B cell (primary cell): ENCODE data around the gene RAB31. TPM values are rescaled to one million over a fixed set of nuclear protein-coding genes. Genes with fewer than 3 reads are reported as not detected.

Source experiments
- ATAC-seq: fragments of 200-7000 bp; cut with Tn5 transposase; one replicate; pipeline ENCODE4 v1.10.0; 2021; ENCODE audit warnings: low read depth, mild to moderate bottlenecking, moderate number of reproducible peaks, moderate library complexity
- CTCF ChIA-PET: fragments of 350-600 bp; sonication (Branson Sonifier 250); formaldehyde crosslinking; loops from one replicate; lab custom pipeline; 2021; ENCODE audit warnings: antibody characterized with exemption, inconsistent platforms; lab: Charles Lee
- POLR2A ChIA-PET: fragments of 350-600 bp; sonication (Branson Sonifier 250); formaldehyde crosslinking; loops from one replicate; lab custom pipeline; 2021; ENCODE audit warnings: antibody characterized with exemption; lab: Charles Lee
- DNase-seq: peaks from one replicate; pipeline ENCODE4 v3.0.0; 2013
- H2AFZ ChIP-seq: 2 replicates; pipeline ENCODE4 v1.6.1; 2012; ENCODE audit warnings: mild to moderate bottlenecking, low read depth, low read length; ENCODE audit not compliant: insufficient read depth, poor library complexity, severe bottlenecking
- H3K27ac ChIP-seq, 2 donors: 1 replicate in 1 of 2; 2 replicates in 1 of 2; pipeline ENCODE4 v1.5.1; 2012 to 2013; ENCODE audit warnings: low read length in 2 of 2, mild to moderate bottlenecking in 2 of 2, moderate library complexity in 1 of 2
- H3K27me3 ChIP-seq, 4 experiments: fragments of 200-600 bp in 1 of 4; sonication (generic) in 1 of 4; replicated peaks in 1 of 4; 1 replicate in 2 of 4; 2 replicates in 2 of 4; pipeline versions ENCODE4 v1.6.1 to v1.7.0; 2013 to 2016; ENCODE audit warnings: low read length in 3 of 4, mild to moderate bottlenecking in 2 of 4, mixed read lengths in 1 of 4, moderate library complexity in 1 of 4; ENCODE audit not compliant: insufficient read depth in 4 of 4, control insufficient read depth in 3 of 4; ENCODE audit errors: control extremely low read depth in 1 of 4
- H3K36me3 ChIP-seq, 2 experiments: replicated peaks in 1 of 2; 1 replicate in 1 of 2; 2 replicates in 1 of 2; pipeline versions ENCODE4 v1.6.1 to v1.7.1; 2013; ENCODE audit warnings: low read length in 1 of 2; ENCODE audit not compliant: insufficient read depth in 2 of 2, control insufficient read depth in 1 of 2; ENCODE audit errors: control extremely low read depth in 1 of 2, extremely low read depth in 1 of 2
- H3K4me1 ChIP-seq, 2 donors: fragments of 200-600 bp in 1 of 2; sonication (generic) in 1 of 2; 1 replicate in 1 of 2; 2 replicates in 1 of 2; pipeline versions ENCODE4 v1.5.1 to v1.6.1; 2013 to 2017; ENCODE audit warnings: low read length in 2 of 2; ENCODE audit not compliant: control insufficient read depth in 2 of 2, insufficient read depth in 2 of 2
- H3K4me2 ChIP-seq: replicated peaks from 2 replicates; pipeline ENCODE3; 2012; ENCODE audit warnings: mild to moderate bottlenecking, low read depth, low read length; ENCODE audit not compliant: poor library complexity, severe bottlenecking
- H3K4me3 ChIP-seq, 5 experiments: fragments of 200-600 bp in 1 of 5; sonication (generic) in 1 of 5; 1 replicate in 3 of 5; 2 replicates in 2 of 5; pipeline versions ENCODE4 v1.5.1 to v1.7.0; 2011 to 2016; ENCODE audit warnings: low read length in 4 of 5, mild to moderate bottlenecking in 4 of 5, low read depth in 2 of 5, control low read depth in 1 of 5, moderate library complexity in 1 of 5; ENCODE audit not compliant: insufficient read depth in 1 of 5; ENCODE audit errors: control extremely low read depth in 1 of 5, extremely low read depth in 1 of 5
- H3K79me2 ChIP-seq: fragments of 200-600 bp; sonication (generic); one replicate; pipeline ENCODE4 v1.6.0; 2016; ENCODE audit warnings: low read length; ENCODE audit not compliant: control insufficient read depth, insufficient read depth
- H3K9ac ChIP-seq: fragments of 200-600 bp; sonication (generic); 2 replicates; pipeline ENCODE4 v1.6.1; 2017; ENCODE audit warnings: mild to moderate bottlenecking, low read length, moderate library complexity
- H3K9me3 ChIP-seq, 3 donors: one replicate each; pipeline versions ENCODE4 v1.6.1 to v1.7.1; 2013; ENCODE audit warnings: low read length in 2 of 3; ENCODE audit not compliant: control insufficient read depth in 2 of 3, insufficient read depth in 1 of 3; ENCODE audit errors: control extremely low read depth in 1 of 3
- H4K20me1 ChIP-seq: 2 replicates; pipeline ENCODE4 v1.6.0; 2012; ENCODE audit warnings: mild to moderate bottlenecking, low read length; ENCODE audit not compliant: insufficient read depth, control insufficient read depth, poor library complexity, severe bottlenecking
- H3K27ac Mint-ChIP-seq: one replicate; pipeline ENCODE4 v1.8.0; 2021; ENCODE audit warnings: mixed read lengths
- H3K27me3 Mint-ChIP-seq: one replicate; pipeline ENCODE4 v1.8.0; 2021; ENCODE audit warnings: mixed read lengths
- H3K4me1 Mint-ChIP-seq: one replicate; pipeline ENCODE4 v1.8.0; 2021; ENCODE audit warnings: mixed read lengths
- H3K4me3 Mint-ChIP-seq: one replicate; pipeline ENCODE4 v1.8.0; 2021; ENCODE audit warnings: mixed read lengths
- H3K9me3 Mint-ChIP-seq: one replicate; pipeline ENCODE4 v1.8.0; 2022; ENCODE audit warnings: mixed read lengths; ENCODE audit not compliant: insufficient read depth
- EZH2 ChIP-seq: IDR thresholded peaks from 2 replicates; pipeline ENCODE4 v1.6.1; 2012; ENCODE audit warnings: borderline replicate concordance, low read depth, mild to moderate bottlenecking, moderate library complexity, low read length; ENCODE audit not compliant: insufficient read depth, poor library complexity, severe bottlenecking
- WGBS: methylation state at CpG from one replicate; pipeline ENCODE4 v1.1.5; 2013; ENCODE audit warnings: missing lambda C conversion rate; ENCODE audit not compliant: insufficient coverage; 5-methylcytosine and 5-hydroxymethylcytosine counted together
- intact Hi-C: fragments of 100-400 bp; cut with micrococcal nuclease; formaldehyde crosslinking; loops from one replicate; pipeline ENCODE4 v1.10.0; 2022
- polyA plus RNA-seq: library from polyadenylated mRNA; depleted of rRNA; stranded (reverse); fragments of >200 nt; gene quantifications from 2 replicates; pipeline ENCODE4 v1.2.3, GENCODE V29; 2012
- total RNA-seq, 2 donors: library from RNA; stranded (reverse); fragments of 120-200 nt in 1 of 2; gene quantifications; 1 replicate in 1 of 2; 2 replicates in 1 of 2; pipeline versions ENCODE4 v1.2.3 to v1.2.4, GENCODE V29; 2013 to 2022
- TF ChIP-seq, protein P1 (sequence below): fragments of 200-600 bp; IDR thresholded peaks from one replicate; pipeline ENCODE4 v1.8.0; 2022; ENCODE audit warnings: antibody characterized with exemption, mild to moderate bottlenecking

RAB31 gene
- total and polyA plus RNA-seq, 2 donors (not counting 1 experiment from before 2014, with no cell fraction given): 15.5 to 44.6 TPM

DNA sequence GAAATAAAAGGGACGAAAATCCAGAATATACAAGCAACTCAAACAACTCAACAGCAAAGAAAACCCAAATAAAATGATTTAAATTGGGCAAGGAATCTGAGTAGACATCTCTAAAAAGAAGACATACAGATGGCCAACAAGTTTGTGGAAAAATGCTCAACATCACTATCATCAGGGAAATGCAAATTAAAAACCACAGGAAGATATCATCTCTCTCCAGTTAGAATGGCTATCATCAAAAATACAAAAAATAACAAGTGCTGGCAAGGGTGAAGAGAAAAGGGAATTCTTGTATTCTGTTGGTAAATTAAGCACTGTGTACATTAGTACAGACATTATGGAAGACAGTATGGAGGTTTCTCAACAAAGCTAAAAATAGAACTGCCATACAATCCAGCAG lies 80.0 kb downstream of the RAB31 start:
- Histone ChIP-seq H2AFZ (no peak overlapping the region), H3K4me2 (no peak overlapping the region), H3K79me2 (no peaks in the 10 kb centered on the region), H3K4me3 (no peak overlapping the region), H3K27ac (no peak overlapping the region), H3K36me3 (peaks cover 0 to 10% of the 10 kb centered on the region in 2 experiments), H4K20me1 (no peaks in the 10 kb centered on the region), H3K27me3 (no peaks in the 10 kb centered on the region), H3K4me1 (peaks cover under 1% of the 10 kb centered on the region in 2 donors), H3K9me3 (peaks cover 0 to 4% (median 0%) of the 10 kb centered on the region in 3 donors), H3K9ac (no peak overlapping the region)
- no peak for DNase-seq
- Mint-ChIP-seq H3K9me3 (peaks cover 2% of the 10 kb centered on the region), H3K27ac (no peak overlapping the region), H3K4me1 (no peaks in the 10 kb centered on the region), H3K4me3 (no peak overlapping the region), H3K27me3 (no peaks in the 10 kb centered on the region)
- intact Hi-C loops: no loop called here
- ATAC-seq: no peak
- CTCF ChIA-PET: no interaction called here
- TF ChIP-seq, protein P1, sequence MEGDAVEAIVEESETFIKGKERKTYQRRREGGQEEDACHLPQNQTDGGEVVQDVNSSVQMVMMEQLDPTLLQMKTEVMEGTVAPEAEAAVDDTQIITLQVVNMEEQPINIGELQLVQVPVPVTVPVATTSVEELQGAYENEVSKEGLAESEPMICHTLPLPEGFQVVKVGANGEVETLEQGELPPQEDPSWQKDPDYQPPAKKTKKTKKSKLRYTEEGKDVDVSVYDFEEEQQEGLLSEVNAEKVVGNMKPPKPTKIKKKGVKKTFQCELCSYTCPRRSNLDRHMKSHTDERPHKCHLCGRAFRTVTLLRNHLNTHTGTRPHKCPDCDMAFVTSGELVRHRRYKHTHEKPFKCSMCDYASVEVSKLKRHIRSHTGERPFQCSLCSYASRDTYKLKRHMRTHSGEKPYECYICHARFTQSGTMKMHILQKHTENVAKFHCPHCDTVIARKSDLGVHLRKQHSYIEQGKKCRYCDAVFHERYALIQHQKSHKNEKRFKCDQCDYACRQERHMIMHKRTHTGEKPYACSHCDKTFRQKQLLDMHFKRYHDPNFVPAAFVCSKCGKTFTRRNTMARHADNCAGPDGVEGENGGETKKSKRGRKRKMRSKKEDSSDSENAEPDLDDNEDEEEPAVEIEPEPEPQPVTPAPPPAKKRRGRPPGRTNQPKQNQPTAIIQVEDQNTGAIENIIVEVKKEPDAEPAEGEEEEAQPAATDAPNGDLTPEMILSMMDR: no peak
- TF ChIP-seq EZH2: no peak
- WGBS: no CpG with 5 or more reads among the region's 1 CpG
- POLR2A ChIA-PET: no interaction called here

DNA sequence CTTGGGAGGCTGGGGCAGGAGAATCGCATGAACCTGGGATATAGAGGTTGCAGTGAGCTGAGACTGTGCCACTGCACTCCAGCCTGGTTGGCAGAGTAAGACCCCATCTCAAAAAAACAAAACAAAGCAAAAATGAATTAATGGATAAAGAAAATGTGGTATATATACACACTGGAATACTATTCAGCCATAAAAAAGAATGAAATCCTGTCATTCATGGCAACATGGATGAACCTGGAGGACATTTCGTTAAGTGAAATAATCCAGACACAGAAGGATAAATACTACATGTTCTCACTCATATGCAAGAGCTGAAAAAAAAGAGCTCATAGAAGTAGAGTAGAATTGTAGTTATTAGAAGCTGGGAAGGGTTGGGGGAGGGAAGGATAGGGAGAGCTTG lies 80.8 kb downstream of the RAB31 start:
- ChIA-PET CTCF (no interaction called here), POLR2A (no interaction called here)
- no peaks in the 10 kb centered on the region for H3K27me3 ChIP-seq
- H3K4me2 ChIP-seq: no peak overlapping the region
- Mint-ChIP-seq H3K9me3 (peaks cover 2% of the 10 kb centered on the region), H3K27ac (no peak overlapping the region), H3K4me3 (no peak overlapping the region), H3K4me1 (no peaks in the 10 kb centered on the region), H3K27me3 (no peaks in the 10 kb centered on the region)
- H2AFZ ChIP-seq: no peak overlapping the region
- TF ChIP-seq, protein P1: no peak
- TF ChIP-seq EZH2: no peak
- H3K27ac ChIP-seq: no peak overlapping the region
- H3K4me1 ChIP-seq: no peaks in the 10 kb centered on the region
- no peak overlapping the region for H3K4me3 ChIP-seq
- H3K9me3 ChIP-seq: peaks cover 0 to 4% (median 0%) of the 10 kb centered on the region in 3 donors
- ATAC-seq: no peak
- H4K20me1 ChIP-seq: no peaks in the 10 kb centered on the region
- DNase-seq: no peak
- intact Hi-C loops: no loop called here
- H3K79me2 ChIP-seq: no peaks in the 10 kb centered on the region
- WGBS: no CpG with 5 or more reads among the region's 2 CpGs
- H3K36me3 ChIP-seq: peaks cover 0 to 10% of the 10 kb centered on the region in 2 experiments
- H3K9ac ChIP-seq: no peak overlapping the region
